NCI-H146 (cell line): Measurements from ENCODE around the gene ACOT7.

ENCODE experiments used
- DNase-seq: peaks from one replicate; lab custom pipeline; 2025; lab: John Stamatoyannopoulos, UW

Gene ACOT7

DNA sequence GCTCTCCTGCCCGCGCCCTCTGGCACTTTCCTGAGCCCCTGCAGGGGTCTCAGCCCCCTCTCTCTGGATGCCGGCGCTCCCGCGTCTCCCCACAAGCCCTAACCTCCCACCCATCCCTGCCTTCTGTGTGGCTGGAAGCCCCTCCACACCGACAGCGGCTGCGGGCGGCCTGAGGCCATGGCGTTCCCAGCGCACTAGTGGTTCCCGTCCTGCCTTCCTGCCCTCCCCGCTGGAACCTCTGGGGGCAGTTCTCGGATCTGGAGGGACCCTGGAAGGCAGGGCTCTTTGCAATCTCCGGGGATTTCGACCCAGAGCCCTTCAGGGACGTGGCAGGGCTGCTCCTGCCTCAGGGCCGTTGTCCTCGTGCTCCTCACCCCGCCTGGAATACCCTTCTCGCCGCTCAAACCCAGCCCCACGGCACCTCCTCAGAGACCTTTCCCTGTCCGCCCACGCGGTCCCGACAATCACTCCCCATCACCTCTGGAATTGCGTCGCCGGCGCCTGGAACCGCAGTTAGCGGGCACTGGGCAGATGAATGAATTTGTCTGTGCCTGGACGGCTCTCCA is 30.5 kb upstream of the ACOT7 start:
- DNase-seq, result no peak

DNA sequence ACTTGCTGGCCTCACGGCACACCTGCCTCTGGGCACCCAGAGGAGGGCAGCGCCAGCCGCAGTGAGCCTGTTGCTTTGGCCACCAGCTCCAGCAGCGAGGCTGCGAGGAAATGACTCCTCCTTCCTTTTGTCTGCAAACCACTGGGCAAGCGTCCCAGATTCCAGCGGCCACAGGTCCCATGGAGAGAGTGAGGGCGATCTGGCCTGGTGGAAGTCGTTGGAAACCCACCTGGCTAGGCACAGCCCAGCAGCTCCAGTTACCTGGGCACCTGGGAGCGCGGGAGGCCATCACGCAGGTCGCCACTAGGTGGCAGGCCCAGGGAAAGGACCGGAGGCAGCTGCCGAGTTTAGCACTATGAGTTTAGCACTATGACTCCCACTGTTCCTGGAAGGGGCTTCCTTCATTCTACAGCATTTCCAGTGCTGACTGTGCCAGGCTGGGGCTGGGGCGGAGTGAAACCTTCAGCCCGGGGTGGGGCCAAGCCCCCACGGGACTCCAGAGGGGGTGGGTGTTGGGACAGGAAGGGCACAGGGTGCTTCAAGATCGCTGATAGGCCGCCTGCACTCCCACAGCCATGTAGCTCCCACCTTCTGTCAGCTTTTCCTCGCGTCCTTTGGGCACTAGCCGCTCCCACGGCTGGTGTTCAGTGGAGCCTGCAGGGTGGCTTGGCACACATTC is 29.9 kb upstream of the ACOT7 start:
- peak; percentile 65 for DNase-seq

- DNase-seq, result no peak
Observed at GRCh38 chr1:6421266-6421665, 27.7 kb upstream of the ACOT7 start.

GRCh38 chr1:6420454-6421042 is 27.0 kb upstream of the ACOT7 start:
- no peak for DNase-seq

DNA sequence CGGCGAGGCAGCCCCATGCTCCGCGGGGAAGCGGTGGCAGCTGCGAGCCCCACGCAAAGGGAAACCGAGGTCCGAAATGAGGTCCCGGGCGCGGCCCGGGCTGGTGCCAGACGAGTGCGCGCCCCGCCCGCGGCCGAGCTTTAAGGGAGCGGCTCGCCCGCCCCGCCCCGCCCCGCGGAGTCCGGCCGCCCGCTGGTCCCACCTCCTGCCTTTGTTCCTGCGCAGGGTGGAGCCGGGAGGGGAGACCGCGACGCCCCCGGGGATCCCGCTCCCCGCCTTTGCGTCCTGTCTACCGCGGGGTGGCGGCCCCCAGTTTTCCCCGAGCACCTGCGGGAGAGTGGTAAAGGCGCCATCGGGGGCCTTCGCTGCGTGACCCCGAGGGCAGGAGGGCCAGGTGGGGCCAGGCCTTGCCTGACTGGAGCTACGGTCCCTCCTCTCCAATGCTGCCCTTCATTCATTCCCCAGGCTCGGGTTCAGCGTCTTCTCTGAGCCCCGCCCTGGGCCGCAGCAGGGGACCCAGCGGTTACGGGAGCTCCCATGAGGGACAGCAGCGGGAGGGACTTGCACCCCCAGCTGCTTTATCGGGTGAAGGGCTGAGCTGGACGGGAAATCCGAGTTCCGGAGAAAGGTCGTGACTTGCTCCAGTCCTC is 26.4 kb upstream of the ACOT7 start, which contains the start of gene HES2:
Gene HES2, minus strand, starts transcription at position 116 of the 650 bp plus-strand sequence. Its CDS starts 99 bp downstream, at position 17.
- no peak for DNase-seq

DNA sequence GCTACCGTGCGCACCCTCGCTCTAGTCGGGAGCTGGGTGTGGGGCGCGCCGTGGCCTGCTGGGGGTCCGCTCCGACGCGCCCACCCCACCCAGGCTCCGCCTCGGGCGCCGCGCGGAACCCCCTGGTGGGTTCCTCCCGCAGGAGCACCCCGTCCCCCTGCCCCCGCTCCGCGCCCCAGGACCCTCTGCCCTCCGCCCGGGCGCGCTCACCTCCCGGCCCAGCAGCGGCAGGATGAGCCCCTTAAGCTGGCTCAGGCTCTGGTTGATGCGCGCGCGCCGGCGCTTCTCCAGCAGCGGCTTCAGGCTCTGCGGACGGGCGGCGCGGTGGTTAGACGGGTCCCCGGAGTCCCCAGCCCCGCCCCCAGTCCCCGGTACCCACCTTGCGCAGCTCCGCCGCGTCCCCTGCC is 25.8 kb upstream of the ACOT7 start:
- peak; percentile 34 for DNase-seq

GRCh38 chr1:6418668-6419396 is 25.3 kb upstream of the ACOT7 start:
- no peak for DNase-seq

DNA sequence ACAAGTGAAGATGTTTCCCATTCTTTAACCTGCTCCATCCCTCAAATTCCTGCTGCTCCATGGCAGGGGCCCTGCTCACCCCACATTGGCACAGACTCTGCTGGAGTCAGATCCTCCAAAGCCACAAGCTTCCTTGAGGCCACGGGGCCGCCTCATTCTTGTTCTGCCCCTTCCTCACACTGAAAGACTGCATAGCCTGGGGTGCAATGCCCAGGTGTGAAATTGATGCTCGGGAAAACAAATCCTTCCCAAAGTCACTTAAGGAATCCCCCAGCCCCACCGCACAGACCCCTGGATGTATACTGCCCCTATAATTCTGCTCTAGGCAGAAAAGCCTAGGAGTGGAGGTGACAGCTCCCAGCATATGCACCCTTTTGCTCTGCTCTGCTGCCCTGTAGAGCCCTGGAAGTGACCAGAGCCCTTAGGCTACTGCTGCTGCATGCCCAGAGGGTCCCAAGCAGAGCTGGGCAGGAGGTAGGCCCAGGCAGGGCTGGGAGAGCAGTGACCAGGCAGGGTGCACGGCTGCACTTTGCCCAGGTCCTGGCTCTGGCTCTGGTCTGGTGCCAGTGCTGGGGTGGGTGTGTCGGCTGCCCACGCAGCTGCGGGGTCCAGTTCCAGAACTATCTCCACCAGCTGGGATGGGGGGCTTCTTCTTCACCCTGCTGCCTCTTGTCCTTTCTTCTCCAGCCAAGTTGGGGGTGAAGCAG is 24.5 kb upstream of the ACOT7 start:
- no peak for DNase-seq

DNA sequence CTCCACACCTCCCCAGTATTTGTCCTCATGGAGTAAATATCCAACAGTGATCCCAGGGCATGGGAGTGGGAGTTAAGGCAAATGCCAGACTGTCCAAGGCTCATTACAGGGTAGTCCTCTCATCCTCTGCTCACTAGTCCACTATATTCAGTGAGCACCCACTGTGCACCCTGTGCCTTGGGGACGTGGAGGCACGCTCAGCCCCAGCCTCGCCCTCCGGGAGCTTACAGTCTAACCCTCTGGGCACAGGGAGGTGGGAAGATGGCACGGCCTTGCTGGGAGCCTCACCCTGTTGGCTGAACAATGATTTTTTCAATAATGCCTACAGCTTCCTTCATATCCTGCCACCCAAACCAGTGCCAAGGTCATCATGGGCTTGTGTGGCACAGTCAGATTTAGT is 23.3 kb upstream of the ACOT7 start:
- no peak for DNase-seq

DNA sequence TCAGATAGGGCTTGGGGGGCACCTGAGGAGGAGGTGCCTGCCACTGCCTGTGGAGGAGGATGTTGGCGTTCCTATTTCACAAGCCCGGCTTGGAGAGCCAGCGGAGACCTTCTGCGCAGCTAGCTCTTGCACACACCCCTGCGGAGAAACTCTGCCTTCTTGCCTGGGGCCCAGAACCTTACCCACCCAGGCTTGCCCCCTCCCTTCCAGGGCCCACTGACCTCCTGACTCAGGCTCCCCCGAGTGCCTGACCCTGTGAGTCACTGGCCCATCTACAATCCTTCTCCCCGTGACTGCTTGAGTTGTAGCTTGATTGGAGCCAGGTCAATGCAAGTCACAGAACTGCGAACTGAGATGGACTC is 22.7 kb upstream of the ACOT7 start:
- no peak for DNase-seq

GRCh38 chr1:6414881-6415626 is 21.5 kb upstream of the ACOT7 start:
- DNase-seq, result no peak

- peak; percentile 76 for DNase-seq
Observed at GRCh38 chr1:6414443-6414844, 20.9 kb upstream of the ACOT7 start.

GRCh38 chr1:6412896-6413295 is 19.3 kb upstream of the ACOT7 start:
- peak; percentile 55 for DNase-seq

DNA sequence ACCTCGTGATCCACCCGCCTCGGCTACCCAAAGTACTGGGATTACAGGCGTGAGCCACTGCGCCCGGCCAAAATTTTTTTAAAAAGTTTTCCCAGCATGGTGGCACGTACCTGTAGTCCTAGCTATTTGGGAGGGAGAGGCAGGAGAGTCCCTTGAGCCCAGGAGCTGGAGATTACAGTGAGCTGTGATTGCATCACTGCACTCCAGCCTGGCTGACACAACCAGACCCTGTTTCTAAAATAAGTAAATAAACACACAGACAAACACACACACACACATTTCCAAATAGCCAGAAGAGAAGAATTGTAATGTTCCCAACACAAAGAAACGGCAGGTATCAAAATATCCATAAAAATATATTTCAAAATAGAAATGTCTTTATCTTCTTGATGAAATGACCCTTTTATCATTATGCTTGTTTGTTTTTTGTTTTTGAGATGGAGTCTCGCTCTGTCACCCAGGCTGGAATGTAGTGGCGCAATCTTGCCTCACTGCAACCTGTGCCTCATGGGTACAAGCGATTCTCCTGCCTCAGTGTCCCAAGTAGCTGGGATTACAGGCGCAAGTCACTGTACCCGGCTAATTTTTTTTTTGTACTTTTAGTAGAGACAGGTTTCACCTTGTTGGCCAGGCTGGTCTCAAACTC is 16.8 kb upstream of the ACOT7 start:
- DNase-seq, result no peak

DNA sequence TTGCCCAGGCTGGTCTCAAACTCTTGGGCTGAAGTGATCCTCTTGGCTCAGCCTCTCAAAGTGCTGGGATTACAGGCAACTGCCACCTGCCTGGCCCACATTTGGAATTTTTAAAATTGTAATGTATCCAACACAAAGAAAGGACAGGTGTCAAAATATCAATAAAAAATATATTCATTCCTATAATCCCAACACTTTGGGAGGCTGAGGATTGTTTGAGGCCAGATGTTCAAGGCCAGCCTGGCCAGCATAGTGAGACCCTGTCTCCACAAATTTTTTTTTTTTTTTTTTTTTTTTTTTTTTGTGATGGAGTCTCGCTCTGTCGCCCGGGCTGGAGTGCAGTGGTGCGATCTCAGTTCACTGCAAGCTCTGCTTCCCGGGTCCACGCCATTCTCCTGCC is 16.2 kb upstream of the ACOT7 start:
- DNase-seq, result no peak

DNA sequence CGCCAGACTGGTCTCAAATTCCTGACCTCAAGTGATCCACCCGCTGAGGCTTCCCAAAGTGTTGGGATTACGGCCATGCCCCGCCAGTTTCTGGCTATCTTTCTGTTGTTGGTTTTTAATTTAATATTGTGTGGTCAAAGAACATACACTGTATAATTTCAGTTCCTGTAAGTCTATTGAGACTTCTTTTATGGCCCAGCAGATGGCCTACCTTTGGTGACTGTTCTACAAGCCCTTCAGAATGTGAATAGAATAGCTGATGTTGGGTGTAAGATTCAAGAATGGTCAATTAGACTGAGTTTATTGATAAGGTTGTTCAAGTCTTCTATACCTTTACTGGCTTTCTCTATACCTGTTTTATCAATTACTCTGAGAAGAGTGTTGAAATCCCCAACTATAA is 15.5 kb upstream of the ACOT7 start:
- DNase-seq, result no peak

GRCh38 chr1:6408023-6408422 is 14.5 kb upstream of the ACOT7 start:
- DNase-seq, result no peak

- no peak for DNase-seq
Observed at GRCh38 chr1:6401673-6402072, 8.1 kb upstream of the ACOT7 start.

DNA sequence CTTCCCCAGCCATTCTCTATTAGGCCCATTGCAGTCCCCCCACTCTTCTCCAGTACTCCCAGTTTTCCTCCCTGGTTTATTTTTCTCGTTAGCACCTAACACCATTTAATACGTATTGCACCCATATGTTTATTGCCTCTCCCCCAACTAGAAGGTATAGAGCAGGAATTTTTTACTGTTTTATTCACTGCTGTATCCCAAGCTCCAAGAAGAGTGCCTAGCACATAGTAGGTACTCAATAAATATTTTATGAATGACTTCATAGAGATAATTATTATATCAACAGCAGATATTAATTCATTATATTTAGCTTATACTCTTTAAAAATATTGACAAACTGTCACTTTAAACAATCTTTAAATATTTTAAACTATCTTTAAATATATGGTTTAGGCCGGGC is 5.7 kb upstream of the ACOT7 start:
- no peak for DNase-seq

- DNase-seq, result no peak
Observed at GRCh38 chr1:6397844-6398441, 4.4 kb upstream of the ACOT7 start.
